Activated naive CD8-positive, alpha-beta T cell treated with anti-CD3 and anti-CD28 coated beads, Interleukin-2, amount 50 U/mL, for 16 hours (primary cell): Measurements from ENCODE around the gene ASTN1.

Experiments
- DNase-seq: peaks from one replicate; pipeline ENCODE4 v3.0.0-alpha.2; 2020; ENCODE audit warnings: low read depth, low spot score

The ASTN1 gene

DNA sequence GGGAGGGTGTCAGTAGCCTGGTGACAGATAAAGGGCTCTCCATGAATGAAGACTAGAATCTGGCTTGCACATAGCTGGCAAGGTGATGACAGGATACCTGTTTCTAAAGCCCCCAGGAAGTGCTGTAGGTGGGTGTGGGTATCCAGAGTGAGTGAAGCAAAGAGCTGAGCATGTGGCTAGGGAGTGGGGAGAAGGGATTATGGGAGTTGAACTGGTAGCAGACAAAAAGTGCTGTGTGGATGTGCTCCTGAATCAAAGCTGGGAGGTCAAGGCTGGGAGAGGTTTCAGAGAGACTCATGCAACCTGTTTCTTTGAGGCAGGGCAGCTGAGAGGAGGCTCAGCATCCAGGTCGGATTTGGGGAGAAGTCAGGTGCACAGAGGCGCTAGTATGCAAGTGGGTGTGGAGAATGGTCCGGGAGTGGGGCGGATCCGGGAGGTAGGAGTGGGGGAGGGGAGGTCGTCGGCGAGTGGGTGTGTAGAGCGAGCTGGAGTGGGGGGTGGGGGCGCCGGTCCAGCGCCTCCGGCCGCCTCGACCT, 600 bp downstream of the ASTN1 start:
- no peak for DNase-seq

DNA sequence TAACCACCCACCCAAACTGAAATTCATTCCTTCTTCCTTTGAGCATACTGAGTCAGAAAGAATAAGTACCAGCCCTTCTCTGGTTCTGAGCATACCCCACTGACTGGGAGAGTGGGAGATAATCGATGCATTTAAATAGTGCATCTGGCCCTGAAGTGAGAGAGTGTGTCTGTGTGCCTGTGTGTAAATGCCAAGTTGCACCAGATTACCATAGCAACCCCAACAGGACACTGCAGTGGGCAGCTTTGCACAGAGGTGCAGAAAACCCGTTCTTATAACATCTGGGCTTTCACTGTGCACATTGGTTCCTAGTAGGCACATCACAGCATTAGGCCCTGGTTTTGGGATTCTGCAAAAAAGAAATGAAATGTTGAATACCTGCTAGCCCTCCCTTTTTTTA, 2.3 kb downstream of the ASTN1 start:
- no peak for DNase-seq

GRCh38 chr1:177146499-177146898, 18.0 kb downstream of the ASTN1 start:
- no peak for DNase-seq

DNA sequence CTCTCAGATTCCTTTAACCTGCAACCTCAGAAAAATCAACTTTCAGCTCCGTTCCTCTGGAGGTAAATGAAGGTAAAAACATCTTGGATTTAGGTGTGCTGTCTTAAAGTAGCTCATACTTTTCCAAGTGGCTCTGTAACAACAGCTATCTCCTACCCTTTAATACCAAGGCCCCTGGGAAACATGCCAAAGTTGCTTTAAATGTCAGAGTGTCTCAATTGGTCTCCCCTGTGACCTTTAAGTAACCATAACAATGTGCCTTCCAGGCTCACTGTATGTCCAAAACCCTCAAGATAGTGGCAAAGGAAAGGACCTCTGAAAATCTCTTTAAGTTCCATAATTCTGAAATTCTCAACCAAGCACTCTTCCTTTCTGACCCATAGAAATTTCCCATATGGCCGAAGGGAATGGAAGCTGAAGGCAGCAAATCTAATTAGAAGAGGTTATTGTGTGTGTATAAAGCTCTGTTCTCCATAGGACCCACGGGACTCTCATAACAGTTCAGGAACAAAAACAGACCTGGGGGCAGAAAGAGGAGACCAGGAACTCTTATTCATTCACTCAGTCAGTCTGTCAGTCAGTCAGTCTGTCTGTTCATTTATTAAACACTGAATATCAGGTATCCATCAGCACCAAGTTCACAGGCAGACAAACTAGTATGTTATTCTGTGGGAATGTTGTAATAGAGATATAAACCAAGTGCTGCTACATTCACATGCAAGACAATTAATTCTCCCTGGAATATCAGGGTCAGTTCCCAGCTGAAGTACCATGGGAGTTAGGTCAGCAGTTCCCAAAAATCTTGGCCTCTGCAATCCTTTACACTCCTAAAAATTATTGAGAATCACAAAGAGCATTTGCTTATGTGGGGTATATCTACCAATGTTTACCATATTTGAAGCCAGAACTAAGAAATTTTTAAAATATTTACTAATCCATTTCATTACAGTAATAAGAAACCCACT, 19.1 kb downstream of the ASTN1 start:
- DNase-seq, result no peak

- DNase-seq, result no peak
Measured at GRCh38 chr1:177142791-177143271, 21.7 kb downstream of the ASTN1 start.

GRCh38 chr1:177142010-177142409, 22.5 kb downstream of the ASTN1 start:
- no peak for DNase-seq

GRCh38 chr1:177138347-177138746, 26.2 kb downstream of the ASTN1 start:
- DNase-seq, result no peak

GRCh38 chr1:177137814-177138213, 26.7 kb downstream of the ASTN1 start:
- no peak for DNase-seq

DNA sequence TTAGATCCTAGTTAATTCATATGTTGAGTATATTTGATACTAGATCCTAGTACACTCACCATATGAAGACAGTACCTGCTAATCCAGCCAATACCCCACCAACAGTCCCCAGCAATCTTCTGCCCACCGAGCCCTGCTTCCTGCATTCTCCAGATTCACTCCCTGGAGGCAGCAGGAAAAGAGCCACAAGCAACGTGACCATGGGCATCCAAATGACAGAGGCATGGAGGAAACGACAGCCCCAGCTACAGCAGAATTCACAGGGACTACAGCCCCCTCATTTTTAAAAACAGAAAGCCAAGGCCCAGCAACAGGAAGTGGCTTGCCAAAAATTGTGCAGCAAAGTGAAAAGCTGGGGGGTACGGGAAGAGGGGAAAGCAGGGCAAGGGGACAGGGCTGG, 29.3 kb downstream of the ASTN1 start:
- no peak for DNase-seq

DNA sequence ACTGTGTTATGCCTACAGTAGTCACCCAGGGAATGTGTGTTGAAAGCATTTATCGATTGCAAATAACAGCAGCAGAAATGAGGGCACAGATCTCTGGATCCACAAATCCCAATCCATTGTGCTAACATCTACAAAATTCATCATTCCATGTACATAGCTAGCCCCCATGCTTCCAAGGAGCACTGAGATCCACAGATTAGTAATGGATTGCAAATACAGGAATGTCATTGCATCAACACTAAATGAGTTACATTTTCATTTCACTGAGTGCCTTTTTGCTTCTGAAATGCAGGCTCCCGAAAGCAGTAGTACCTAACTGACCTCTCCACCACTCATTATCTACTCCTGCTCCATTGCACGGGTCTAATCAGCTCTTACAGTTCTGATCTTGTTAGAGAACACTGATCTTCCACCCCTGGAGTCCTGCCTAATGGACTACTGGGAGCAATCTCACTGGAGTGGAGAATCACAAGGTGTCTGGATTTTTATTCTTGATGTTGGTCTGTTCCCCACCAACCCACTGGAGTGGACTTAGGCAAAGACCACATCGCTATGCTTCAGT, 30.5 kb downstream of the ASTN1 start:
- no peak for DNase-seq

GRCh38 chr1:177132141-177132540, 32.4 kb downstream of the ASTN1 start:
- DNase-seq, result no peak

DNA sequence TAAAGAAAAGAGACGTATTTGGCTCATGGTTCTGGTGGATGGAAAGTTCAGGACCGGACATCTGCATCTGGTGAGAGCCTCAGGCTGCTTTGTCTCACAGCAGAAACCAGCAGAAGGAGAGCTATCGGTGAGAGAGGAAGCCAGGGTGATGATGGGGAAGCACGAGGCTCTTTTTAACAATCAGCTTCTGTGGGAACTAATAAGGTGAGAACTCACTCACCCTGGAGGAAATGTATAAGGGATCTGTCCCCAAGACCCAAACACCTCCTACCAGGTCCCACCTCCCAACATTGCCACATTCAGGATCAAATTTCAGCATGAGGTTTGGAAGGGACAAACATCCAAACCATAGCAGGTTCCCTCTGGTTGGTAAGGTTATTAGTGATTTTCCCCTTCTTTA, 32.8 kb downstream of the ASTN1 start:
- no peak for DNase-seq

GRCh38 chr1:177130451-177130945, 34.0 kb downstream of the ASTN1 start:
- no peak for DNase-seq

- DNase-seq, result no peak
Measured at GRCh38 chr1:177128665-177129281, 35.7 kb downstream of the ASTN1 start.

DNA sequence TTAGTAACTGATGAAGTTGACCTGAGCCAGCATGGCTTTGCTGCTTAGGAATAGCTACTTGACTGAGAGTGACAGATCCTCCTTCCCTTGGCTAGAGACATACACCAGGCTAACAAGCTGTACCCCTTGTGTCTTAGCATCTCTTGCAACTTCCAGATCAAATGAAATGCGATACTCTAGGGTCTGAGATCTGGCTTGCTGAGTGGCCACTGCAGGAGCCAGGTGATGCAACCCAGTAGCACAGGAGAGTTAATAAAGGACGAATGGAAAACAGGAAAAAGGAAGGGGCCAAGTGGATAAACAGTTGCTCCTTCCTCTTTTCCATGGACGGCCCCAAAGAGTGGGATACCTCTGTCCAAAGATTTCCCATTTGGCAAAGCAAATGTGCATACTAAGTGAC, 38.2 kb downstream of the ASTN1 start:
- no peak for DNase-seq

DNA sequence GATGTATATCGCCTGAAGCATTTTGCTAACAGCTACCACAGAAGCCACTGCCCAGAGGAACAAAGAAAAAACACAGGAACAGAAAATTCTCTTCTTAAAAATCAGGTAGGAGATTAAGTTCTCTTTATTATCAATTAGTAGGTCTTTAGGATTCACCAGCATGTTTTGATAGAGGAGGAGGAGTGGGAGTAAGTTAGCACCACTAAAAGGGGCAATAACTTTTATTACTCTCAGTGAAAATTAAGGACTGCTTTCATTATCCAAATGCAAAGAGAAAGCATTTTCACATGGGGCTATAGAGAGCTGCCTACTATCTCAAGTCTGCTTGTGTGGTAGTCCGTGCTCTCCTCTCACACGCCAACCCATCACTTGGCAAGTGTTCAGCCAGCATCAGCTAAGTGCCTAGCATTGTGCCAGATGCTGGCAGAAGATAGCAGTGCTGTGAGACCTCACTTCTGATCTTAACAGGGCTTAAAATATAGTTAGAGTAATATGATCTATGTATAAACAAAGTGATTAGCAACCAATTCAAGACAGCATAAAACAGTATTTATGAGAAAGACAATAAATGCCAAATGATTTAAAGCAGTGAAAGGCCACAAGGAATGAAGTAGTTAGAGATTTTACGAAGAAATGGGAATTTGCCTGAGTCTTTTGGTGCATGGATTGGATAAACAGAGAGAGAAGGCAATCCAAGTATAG, 39.8 kb downstream of the ASTN1 start:
- DNase-seq, result no peak

DNA sequence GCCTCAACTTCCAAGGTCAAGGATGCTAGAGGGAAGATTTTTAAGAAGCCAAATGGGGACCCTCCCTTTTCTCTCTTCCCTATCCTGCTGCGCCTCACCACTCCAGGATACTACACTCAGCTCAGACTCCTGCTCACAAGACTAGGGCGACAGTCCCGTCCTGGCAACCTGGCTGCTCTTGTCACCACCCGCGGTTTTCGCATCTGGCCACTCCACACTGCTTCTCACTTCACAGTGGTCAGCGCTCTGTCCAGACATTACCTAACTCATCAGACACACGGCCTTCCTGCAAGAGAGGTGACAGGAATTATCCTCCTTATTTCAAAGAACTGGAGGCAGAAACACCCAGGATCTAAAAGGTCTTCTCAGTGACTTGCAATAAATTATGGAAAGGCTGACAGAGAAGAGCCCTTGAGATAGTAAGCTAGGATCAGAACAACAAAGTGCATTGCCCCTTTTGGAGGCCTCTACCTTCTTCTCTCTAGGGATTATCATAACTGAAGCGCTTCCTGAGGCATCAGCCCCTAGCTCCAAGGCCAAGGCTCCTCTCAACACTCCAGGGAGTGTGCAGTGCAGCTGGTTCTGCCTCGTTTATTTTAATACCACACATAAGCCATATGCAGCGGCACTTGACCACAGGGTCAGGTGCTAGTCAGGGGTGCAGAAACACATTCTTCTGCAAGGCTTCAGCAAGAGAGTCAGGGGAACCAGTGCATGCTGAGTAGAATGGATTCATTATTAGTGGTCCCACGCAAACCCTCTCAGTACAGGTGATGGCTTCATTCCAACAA, 41.9 kb downstream of the ASTN1 start:
- no peak for DNase-seq

DNA sequence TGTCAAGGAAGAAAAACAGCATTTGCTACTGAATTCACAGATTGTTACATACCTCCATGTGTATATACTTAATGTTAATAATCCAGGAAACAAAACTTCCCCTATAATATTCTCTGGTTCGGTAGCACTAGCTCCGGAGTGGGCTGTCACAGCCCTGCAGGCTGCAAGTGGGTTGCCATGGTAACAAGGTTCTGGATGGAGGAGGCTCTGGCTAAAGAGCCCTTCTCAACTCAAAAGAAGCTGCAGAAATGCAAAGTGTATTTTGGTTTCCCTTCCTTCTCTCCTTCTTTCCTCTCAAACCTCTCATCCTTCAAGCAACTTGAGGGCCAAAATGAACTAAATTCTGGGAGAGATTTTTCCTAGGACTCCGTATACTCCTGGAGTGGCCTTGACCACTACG, 45.2 kb downstream of the ASTN1 start:
- no peak for DNase-seq

GRCh38 chr1:177118901-177119300, 45.6 kb downstream of the ASTN1 start:
- DNase-seq, result no peak

GRCh38 chr1:177116941-177117340, 47.6 kb downstream of the ASTN1 start:
- no peak for DNase-seq
